ENCODE measurements around the gene UQCR11. TPM values are rescaled to one million over a fixed set of nuclear protein-coding genes. Genes with fewer than 3 reads are reported as not detected.

Gene UQCR11
- total and polyA plus RNA-seq, 4 donors: 127 to 251 (median 154) TPM

- H3K36me3 ChIP-seq (ENCODE audit: control insufficient read depth in 1 of 2, insufficient read depth in 2 of 2, low read length in 1 of 2): no peaks in the 10 kb centered on the region
- no peak for DNase-seq
Observed at GRCh38 chr19:1630012-1630411, 24.8 kb upstream of the UQCR11 start.

DNA sequence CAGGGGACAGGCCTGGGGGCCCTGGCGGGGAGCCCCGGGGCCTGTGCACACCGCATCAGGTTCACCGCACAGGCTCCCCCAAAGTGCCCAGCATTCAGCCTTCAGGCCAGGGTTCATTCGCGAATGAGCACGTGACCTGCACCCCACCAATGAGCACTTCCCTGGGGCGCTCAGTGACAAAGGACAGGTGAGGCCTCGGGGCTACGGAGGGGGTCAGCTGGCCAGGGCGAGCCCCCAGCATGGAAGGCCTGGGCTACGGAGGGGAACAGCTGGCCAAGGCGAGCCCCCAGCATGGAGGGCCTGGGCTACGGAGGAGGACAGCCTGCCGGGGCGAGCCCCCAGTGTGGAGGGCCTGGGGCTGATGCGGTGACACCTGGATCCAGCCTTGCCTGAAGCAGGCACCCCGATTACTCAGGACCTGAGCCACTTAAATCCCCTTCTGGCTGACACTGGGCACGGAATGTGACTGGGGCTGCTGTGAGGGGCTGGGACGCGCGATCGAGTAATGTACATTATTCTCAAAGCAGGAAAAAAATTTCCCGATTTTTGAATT is 24.1 kb upstream of the UQCR11 start:
- H3K9me3 ChIP-seq (ENCODE audit: control insufficient read depth, low read length): no peaks in the 10 kb centered on the region
- no peak overlapping the region for H3K27ac ChIP-seq (ENCODE audit: low read depth in 1 of 2, low read length in 2 of 2)
- 96 to 97% methylated on average over 24 of the region's 24 CpGs for WGBS, 2 donors
- no peaks in the 10 kb centered on the region for H3K36me3 ChIP-seq (ENCODE audit: control insufficient read depth in 1 of 2, insufficient read depth in 2 of 2, low read length in 1 of 2)
- no peaks in the 10 kb centered on the region for H3K27me3 ChIP-seq (ENCODE audit: control insufficient read depth in 1 of 2, insufficient read depth in 2 of 2, low read length in 1 of 2)
- intact Hi-C loops (cut with DNase I): no loop called here
- H3K4me1 ChIP-seq (ENCODE audit: control insufficient read depth in 1 of 2, insufficient read depth in 2 of 2, low read length in 2 of 2): no peaks in the 10 kb centered on the region
- H3K4me3 ChIP-seq (ENCODE audit: low read length in 2 of 2): no peak overlapping the region
- ATAC-seq (ENCODE audit: low FRiP score) (no peak), DNase-seq (no peak)

More at GRCh38 chr19:1630012-1630411, 24.8 kb upstream of the UQCR11 start:
- intact Hi-C loops (cut with DNase I): no loop called here
- Histone ChIP-seq H3K4me1 (ENCODE audit: control insufficient read depth in 1 of 2, insufficient read depth in 2 of 2, low read length in 2 of 2) (no peaks in the 10 kb centered on the region), H3K27me3 (ENCODE audit: control insufficient read depth in 1 of 2, insufficient read depth in 2 of 2, low read length in 1 of 2) (no peaks in the 10 kb centered on the region), H3K9me3 (ENCODE audit: control insufficient read depth, low read length) (no peaks in the 10 kb centered on the region), H3K27ac (ENCODE audit: low read depth in 1 of 2, low read length in 2 of 2) (no peak overlapping the region), H3K4me3 (ENCODE audit: low read length in 2 of 2) (no peak overlapping the region)
- WGBS, 2 donors: 91 to 97% methylated on average over 20 of the region's 20 CpGs
- no peak for ATAC-seq (ENCODE audit: low FRiP score)

GRCh38 chr19:1627194-1627593 is 21.9 kb upstream of the UQCR11 start:
- no peaks in the 10 kb centered on the region for H3K36me3 ChIP-seq (ENCODE audit: control insufficient read depth in 1 of 2, insufficient read depth in 2 of 2, low read length in 1 of 2)
- 90 to 95% methylated on average over 17 of the region's 17 CpGs for WGBS, 2 donors

DNA sequence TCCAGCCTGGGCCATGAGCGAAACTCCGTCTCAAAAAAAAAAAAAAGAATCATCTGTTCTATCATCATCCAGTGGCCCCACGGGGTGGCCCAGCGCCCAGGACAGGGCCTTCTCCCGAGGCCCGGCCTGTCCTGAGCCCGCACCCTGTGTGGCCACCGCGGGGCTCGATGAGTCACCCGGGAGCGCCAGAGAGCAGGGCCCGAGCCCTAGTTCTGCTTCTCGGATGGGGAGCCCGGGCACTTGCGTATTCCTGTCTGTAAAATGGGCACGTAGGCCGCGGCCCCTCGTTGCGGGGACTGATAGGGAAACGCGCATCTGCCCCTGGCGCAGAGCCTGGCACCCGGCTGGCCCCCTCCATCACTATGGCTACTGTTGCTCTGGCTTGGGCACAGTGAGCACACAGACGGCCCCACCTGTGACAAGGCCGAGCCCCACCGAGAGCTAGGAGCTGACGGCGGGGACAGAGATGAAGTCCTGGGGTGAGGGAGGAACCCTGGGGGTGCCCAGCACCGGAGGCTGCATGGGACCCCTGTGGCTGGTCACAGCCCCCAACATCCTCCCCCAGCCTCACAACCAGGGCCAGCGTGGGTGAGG is 21.3 kb upstream of the UQCR11 start:
- no peak overlapping the region for H3K27ac ChIP-seq (ENCODE audit: low read depth in 1 of 2, low read length in 2 of 2)
- no peaks in the 10 kb centered on the region for H3K4me1 ChIP-seq (ENCODE audit: control insufficient read depth in 1 of 2, insufficient read depth in 2 of 2, low read length in 2 of 2)
- intact Hi-C loops (cut with DNase I): no loop called here
- ATAC-seq (ENCODE audit: low FRiP score) (no peak), DNase-seq (no peak)
- WGBS, 2 donors: 90 to 91% methylated on average over 32 of the region's 32 CpGs
- H3K27me3 ChIP-seq (ENCODE audit: control insufficient read depth in 1 of 2, insufficient read depth in 2 of 2, low read length in 1 of 2): no peaks in the 10 kb centered on the region
- H3K9me3 ChIP-seq (ENCODE audit: control insufficient read depth, low read length): no peaks in the 10 kb centered on the region
- H3K4me3 ChIP-seq (ENCODE audit: low read length in 2 of 2): no peak overlapping the region
- H3K36me3 ChIP-seq (ENCODE audit: control insufficient read depth in 1 of 2, insufficient read depth in 2 of 2, low read length in 1 of 2): no peaks in the 10 kb centered on the region

More at GRCh38 chr19:1627194-1627593, 21.9 kb upstream of the UQCR11 start:
- DNase-seq (no peak), ATAC-seq (ENCODE audit: low FRiP score) (no peak)
- Histone ChIP-seq H3K4me1 (ENCODE audit: control insufficient read depth in 1 of 2, insufficient read depth in 2 of 2, low read length in 2 of 2) (no peaks in the 10 kb centered on the region), H3K9me3 (ENCODE audit: control insufficient read depth, low read length) (no peaks in the 10 kb centered on the region), H3K27ac (ENCODE audit: low read depth in 1 of 2, low read length in 2 of 2) (no peak overlapping the region), H3K4me3 (ENCODE audit: low read length in 2 of 2) (no peak overlapping the region), H3K27me3 (ENCODE audit: control insufficient read depth in 1 of 2, insufficient read depth in 2 of 2, low read length in 1 of 2) (no peaks in the 10 kb centered on the region)
- intact Hi-C loops (cut with DNase I): no loop called here

- 70 to 83% methylated on average over 23 of the region's 23 CpGs for WGBS, 2 donors
- Histone ChIP-seq H3K4me1 (ENCODE audit: control insufficient read depth in 1 of 2, insufficient read depth in 2 of 2, low read length in 2 of 2) (no peaks in the 10 kb centered on the region), H3K9me3 (ENCODE audit: control insufficient read depth, low read length) (no peaks in the 10 kb centered on the region), H3K4me3 (ENCODE audit: low read length in 2 of 2) (no peak overlapping the region), H3K27me3 (ENCODE audit: control insufficient read depth in 1 of 2, insufficient read depth in 2 of 2, low read length in 1 of 2) (no peaks in the 10 kb centered on the region), H3K27ac (ENCODE audit: low read depth in 1 of 2, low read length in 2 of 2) (no peak overlapping the region), H3K36me3 (ENCODE audit: control insufficient read depth in 1 of 2, insufficient read depth in 2 of 2, low read length in 1 of 2) (no peaks in the 10 kb centered on the region)
- DNase-seq: peak in 1 of 2 donors; percentile 76
- intact Hi-C loops (cut with DNase I): no loop called here
- ATAC-seq (ENCODE audit: low FRiP score): no peak
Observed at GRCh38 chr19:1624458-1624857, 19.2 kb upstream of the UQCR11 start.

- H3K9me3 ChIP-seq (ENCODE audit: control insufficient read depth, low read length): no peaks in the 10 kb centered on the region
- ATAC-seq (ENCODE audit: low FRiP score) (no peak), DNase-seq (no peak)
- no peak overlapping the region for H3K27ac ChIP-seq (ENCODE audit: low read depth in 1 of 2, low read length in 2 of 2)
- no peaks in the 10 kb centered on the region for H3K36me3 ChIP-seq (ENCODE audit: control insufficient read depth in 1 of 2, insufficient read depth in 2 of 2, low read length in 1 of 2)
- intact Hi-C loops (cut with DNase I): no loop called here
- H3K4me1 ChIP-seq (ENCODE audit: control insufficient read depth in 1 of 2, insufficient read depth in 2 of 2, low read length in 2 of 2): no peaks in the 10 kb centered on the region
- H3K4me3 ChIP-seq (ENCODE audit: low read length in 2 of 2): no peak overlapping the region
- 86 to 91% methylated on average over 5 of the region's 5 CpGs for WGBS, 2 donors
- no peaks in the 10 kb centered on the region for H3K27me3 ChIP-seq (ENCODE audit: control insufficient read depth in 1 of 2, insufficient read depth in 2 of 2, low read length in 1 of 2)
Observed at GRCh38 chr19:1622541-1622940, 17.3 kb upstream of the UQCR11 start.

DNA sequence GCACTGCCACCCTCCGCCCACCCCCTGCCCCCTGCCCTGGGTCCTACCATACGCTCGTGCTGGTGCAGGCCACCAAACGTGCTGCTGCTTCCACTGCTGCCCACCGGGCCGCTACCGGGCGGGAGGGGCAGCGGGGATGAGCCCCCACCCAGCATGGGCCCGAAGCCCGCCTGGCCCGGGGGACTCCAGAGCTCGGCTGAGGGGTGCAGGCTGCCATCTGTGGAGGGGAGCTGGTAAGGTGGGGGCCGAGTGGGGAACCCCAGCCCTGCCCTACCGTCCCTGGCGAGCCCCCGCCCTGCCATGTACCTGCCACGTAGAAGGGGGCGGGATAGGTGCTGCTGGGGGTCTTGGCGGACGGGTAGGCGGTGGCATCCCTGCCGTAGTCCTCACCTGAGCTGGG is 16.7 kb upstream of the UQCR11 start:
- WGBS, 2 donors: 88 to 89% methylated on average over 21 to 23 of the region's 23 CpGs

GRCh38 chr19:1621574-1621973 is 16.3 kb upstream of the UQCR11 start:
- no peak overlapping the region for H3K27ac ChIP-seq (ENCODE audit: low read depth in 1 of 2, low read length in 2 of 2)
- H3K4me3 ChIP-seq (ENCODE audit: low read length in 2 of 2): no peak overlapping the region
- 87 to 88% methylated on average over 13 to 23 of the region's 23 CpGs for WGBS, 2 donors
- ATAC-seq (ENCODE audit: low FRiP score) (no peak), DNase-seq (no peak)
- H3K9me3 ChIP-seq (ENCODE audit: control insufficient read depth, low read length): no peaks in the 10 kb centered on the region
- no peaks in the 10 kb centered on the region for H3K4me1 ChIP-seq (ENCODE audit: control insufficient read depth in 1 of 2, insufficient read depth in 2 of 2, low read length in 2 of 2)
- H3K27me3 ChIP-seq (ENCODE audit: control insufficient read depth in 1 of 2, insufficient read depth in 2 of 2, low read length in 1 of 2): no peaks in the 10 kb centered on the region
- no peaks in the 10 kb centered on the region for H3K36me3 ChIP-seq (ENCODE audit: control insufficient read depth in 1 of 2, insufficient read depth in 2 of 2, low read length in 1 of 2)
- intact Hi-C loops (cut with DNase I): no loop called here

More for the DNA sequence above, 16.7 kb upstream of the UQCR11 start:
- no peak for ATAC-seq (ENCODE audit: low FRiP score)
- no peak overlapping the region for H3K4me3 ChIP-seq (ENCODE audit: low read length in 2 of 2)
- H3K36me3 ChIP-seq (ENCODE audit: control insufficient read depth in 1 of 2, insufficient read depth in 2 of 2, low read length in 1 of 2): no peaks in the 10 kb centered on the region
- no peaks in the 10 kb centered on the region for H3K27me3 ChIP-seq (ENCODE audit: control insufficient read depth in 1 of 2, insufficient read depth in 2 of 2, low read length in 1 of 2)
- no peak for DNase-seq
- no peaks in the 10 kb centered on the region for H3K4me1 ChIP-seq (ENCODE audit: control insufficient read depth in 1 of 2, insufficient read depth in 2 of 2, low read length in 2 of 2)
- intact Hi-C loops (cut with DNase I): no loop called here
- no peak overlapping the region for H3K27ac ChIP-seq (ENCODE audit: low read depth in 1 of 2, low read length in 2 of 2)
- no peaks in the 10 kb centered on the region for H3K9me3 ChIP-seq (ENCODE audit: control insufficient read depth, low read length)

GRCh38 chr19:1621021-1621420 is 15.8 kb upstream of the UQCR11 start:
- no peaks in the 10 kb centered on the region for H3K4me1 ChIP-seq (ENCODE audit: control insufficient read depth in 1 of 2, insufficient read depth in 2 of 2, low read length in 2 of 2)
- DNase-seq (no peak), ATAC-seq (ENCODE audit: low FRiP score) (no peak)
- no peak overlapping the region for H3K4me3 ChIP-seq (ENCODE audit: low read length in 2 of 2)
- no peak overlapping the region for H3K27ac ChIP-seq (ENCODE audit: low read depth in 1 of 2, low read length in 2 of 2)
- H3K27me3 ChIP-seq (ENCODE audit: control insufficient read depth in 1 of 2, insufficient read depth in 2 of 2, low read length in 1 of 2): no peaks in the 10 kb centered on the region
- intact Hi-C loops (cut with DNase I): no loop called here
- no peaks in the 10 kb centered on the region for H3K9me3 ChIP-seq (ENCODE audit: control insufficient read depth, low read length)
- WGBS, 2 donors: 83 to 85% methylated on average over 19 of the region's 19 CpGs
- no peaks in the 10 kb centered on the region for H3K36me3 ChIP-seq (ENCODE audit: control insufficient read depth in 1 of 2, insufficient read depth in 2 of 2, low read length in 1 of 2)

Measured in aorta (tissue), 5 donors.